Mesendoderm (in vitro differentiated cells): Measurements from ENCODE around the gene GNPDA1.

Experiments
- DNase-seq: peaks from one replicate; pipeline ENCODE4 v3.0.0; 2013
- H2AK5ac ChIP-seq: 2 replicates; pipeline ENCODE4 v1.6.1; 2013; ENCODE audit warnings: low read length, inconsistent platforms
- H2BK120ac ChIP-seq: 2 replicates; pipeline ENCODE4 v1.6.1; 2013; ENCODE audit warnings: low read depth, mild to moderate bottlenecking, low read length, moderate library complexity, mixed read lengths
- H2BK15ac ChIP-seq: replicated peaks from 2 replicates; pipeline ENCODE4 v1.6.1; 2013; ENCODE audit warnings: low read depth, mild to moderate bottlenecking, moderate library complexity
- H2BK5ac ChIP-seq: 2 replicates; pipeline ENCODE4 v1.6.1; 2013; ENCODE audit warnings: low read length, inconsistent platforms
- H3K18ac ChIP-seq: 2 replicates; pipeline ENCODE4 v1.6.1; 2013; ENCODE audit warnings: mild to moderate bottlenecking, low read length, mixed read lengths
- H3K23ac ChIP-seq: one replicate; pipeline ENCODE4 v1.6.1; 2013; ENCODE audit warnings: low read length
- H3K27ac ChIP-seq: 2 replicates; pipeline ENCODE4 v1.5.1; 2013; ENCODE audit warnings: low read depth, mild to moderate bottlenecking, inconsistent platforms, low read length, moderate library complexity
- H3K27me3 ChIP-seq: 2 replicates; pipeline ENCODE4 v1.6.1; 2013; ENCODE audit warnings: low read length, control low read depth, mild to moderate bottlenecking, inconsistent platforms; ENCODE audit not compliant: insufficient read depth, poor library complexity
- H3K36me3 ChIP-seq: 2 replicates; pipeline ENCODE4 v1.6.1; 2013; ENCODE audit warnings: low read length, inconsistent platforms; ENCODE audit not compliant: control insufficient read depth, insufficient read depth
- H3K4ac ChIP-seq: one replicate; pipeline ENCODE4 v1.6.1; 2013; ENCODE audit warnings: low read depth, mild to moderate bottlenecking, low read length, moderate library complexity
- H3K4me1 ChIP-seq: 2 replicates; pipeline ENCODE4 v1.6.1; 2013; ENCODE audit warnings: low read depth, low read length, inconsistent platforms; ENCODE audit not compliant: control insufficient read depth
- H3K4me2 ChIP-seq: 2 replicates; pipeline ENCODE4 v1.6.1; 2013; ENCODE audit warnings: low read length
- H3K4me3 ChIP-seq: 2 replicates; pipeline ENCODE4 v1.5.1; 2013; ENCODE audit warnings: mild to moderate bottlenecking, low read length
- H3K56ac ChIP-seq: one replicate; pipeline ENCODE4 v1.6.1; 2013; ENCODE audit warnings: low read length
- H3K79me1 ChIP-seq: 2 replicates; pipeline ENCODE4 v1.6.1; 2013; ENCODE audit warnings: low read length, inconsistent platforms
- H3K79me2 ChIP-seq: 2 replicates; pipeline ENCODE4 v1.6.1; 2013; ENCODE audit warnings: mild to moderate bottlenecking, low read length; ENCODE audit not compliant: control insufficient read depth, insufficient read depth
- H3K9ac ChIP-seq: 2 replicates; pipeline ENCODE4 v1.6.1; 2013; ENCODE audit warnings: low read length, inconsistent platforms
- H4K5ac ChIP-seq: one replicate; pipeline ENCODE4 v1.6.1; 2013; ENCODE audit warnings: low read length
- H4K8ac ChIP-seq: one replicate; pipeline ENCODE4 v1.6.1; 2013; ENCODE audit warnings: low read depth, mild to moderate bottlenecking, control low read depth, low read length, moderate library complexity
- WGBS: extraction: QIAGEN DNeasy Blood & Tissue Kit; methylation state at CpG from one replicate; pipeline ENCODE4 v1.1.7; 2013; ENCODE audit warnings: low lambda C conversion rate, missing lambda C conversion rate; ENCODE audit not compliant: insufficient coverage; ENCODE audit errors: extremely low coverage; 5-methylcytosine and 5-hydroxymethylcytosine counted together

Gene GNPDA1

GRCh38 chr5:141958113-141958512 lies 54.7 kb downstream of the GNPDA1 start, which contains the start of gene PCDH12:
Gene PCDH12, minus strand, starts transcription at chr5:141958202. Its CDS starts 351 bp downstream, at chr5:141957851.
- Histone ChIP-seq H3K9ac (no peak within 1 kb of the TSS), H2BK120ac (no peak within 1 kb of the TSS), H2BK5ac (no peak within 1 kb of the TSS), H4K8ac (no peak within 1 kb of the TSS), H3K23ac (peak within 1 kb of the TSS; percentile 16), H3K4me3 (no peak within 1 kb of the TSS), H3K27ac (no peak within 1 kb of the TSS), H4K5ac (no peak within 1 kb of the TSS), H3K27me3 (no peaks in the 10 kb centered on the region), H3K56ac (peak within 1 kb of the TSS; percentile 12), H2AK5ac (no peak within 1 kb of the TSS), H3K79me2 (no peaks in the 10 kb centered on the region), H3K4me1 (no peaks in the 10 kb centered on the region), H3K79me1 (no peaks in the 10 kb centered on the region), H3K4me2 (no peak within 1 kb of the TSS), H3K36me3 (no peaks in the 10 kb centered on the region), H2BK15ac (no peak within 1 kb of the TSS), H3K4ac (no peak within 1 kb of the TSS), H3K18ac (no peak within 1 kb of the TSS)
- WGBS, result no CpG with 5 or more reads among the region's 7 CpGs
- peak; percentile 67 for DNase-seq

DNA sequence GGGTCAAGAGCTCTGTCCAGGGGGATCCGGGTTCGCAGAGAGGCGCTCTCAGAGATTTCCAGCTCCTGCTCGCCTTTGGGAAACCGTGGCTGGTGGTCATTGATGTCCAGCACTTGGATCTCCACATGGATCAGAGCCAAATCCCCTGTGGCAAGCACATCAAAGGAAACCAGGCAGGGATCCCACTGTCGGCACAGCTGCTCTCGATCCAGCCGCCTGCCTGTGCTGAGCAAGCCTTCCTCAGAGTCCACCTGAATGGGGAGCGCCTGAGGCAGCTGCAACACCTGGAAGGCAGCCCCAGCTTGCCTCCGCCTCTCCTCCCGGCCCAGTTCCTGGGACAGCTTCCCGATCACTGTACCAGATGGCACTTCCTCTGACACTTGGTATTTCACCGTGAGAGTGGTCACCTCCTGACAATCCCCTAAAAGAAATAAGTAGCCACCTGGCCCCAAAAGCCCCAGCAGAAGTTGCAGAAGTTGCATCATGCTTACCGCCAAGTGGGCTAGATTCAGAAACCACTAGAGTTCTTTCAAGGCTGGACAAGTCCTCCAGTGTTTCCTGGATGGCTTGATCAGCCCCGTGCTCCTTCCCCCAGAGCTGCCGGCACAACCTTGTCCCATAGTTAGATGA lies 55.3 kb downstream of the GNPDA1 start:
- H4K5ac ChIP-seq, result no peak overlapping the region
- DNase-seq, result no peak
- H3K27ac ChIP-seq, result no peak overlapping the region
- no CpG with 5 or more reads among the region's 16 CpGs for WGBS
- no peak overlapping the region for H2AK5ac ChIP-seq
- H3K79me2 ChIP-seq, result no peaks in the 10 kb centered on the region
- no peak overlapping the region for H3K4me3 ChIP-seq
- no peak overlapping the region for H3K4ac ChIP-seq
- H3K4me2 ChIP-seq, result no peak overlapping the region
- H2BK5ac ChIP-seq, result no peak overlapping the region
- peak overlapping the region; percentile 12 for H3K56ac ChIP-seq
- H2BK15ac ChIP-seq, result no peak overlapping the region
- H3K79me1 ChIP-seq, result no peaks in the 10 kb centered on the region
- peak overlapping the region; percentile 16 for H3K23ac ChIP-seq
- no peak overlapping the region for H4K8ac ChIP-seq
- no peak overlapping the region for H2BK120ac ChIP-seq
- H3K4me1 ChIP-seq, result no peaks in the 10 kb centered on the region
- no peaks in the 10 kb centered on the region for H3K27me3 ChIP-seq
- no peak overlapping the region for H3K18ac ChIP-seq
- no peak overlapping the region for H3K9ac ChIP-seq
- H3K36me3 ChIP-seq, result no peaks in the 10 kb centered on the region

GRCh38 chr5:141954194-141954593 lies 58.6 kb downstream of the GNPDA1 start:
- H3K9ac ChIP-seq, result no peak overlapping the region
- no peak overlapping the region for H3K4me3 ChIP-seq
- H3K56ac ChIP-seq, result no peak overlapping the region
- no peak overlapping the region for H2AK5ac ChIP-seq
- H3K27me3 ChIP-seq, result no peaks in the 10 kb centered on the region
- no peak overlapping the region for H2BK15ac ChIP-seq
- DNase-seq, result no peak
- H3K79me1 ChIP-seq, result no peaks in the 10 kb centered on the region
- H3K18ac ChIP-seq, result no peak overlapping the region
- no CpG with 5 or more reads among the region's 2 CpGs for WGBS
- no peak overlapping the region for H3K4ac ChIP-seq
- no peaks in the 10 kb centered on the region for H3K79me2 ChIP-seq
- no peak overlapping the region for H4K8ac ChIP-seq
- no peaks in the 10 kb centered on the region for H3K36me3 ChIP-seq
- H2BK120ac ChIP-seq, result no peak overlapping the region
- H3K4me1 ChIP-seq, result no peaks in the 10 kb centered on the region
- H3K27ac ChIP-seq, result no peak overlapping the region
- H3K4me2 ChIP-seq, result no peak overlapping the region
- H3K23ac ChIP-seq, result no peak overlapping the region
- no peak overlapping the region for H4K5ac ChIP-seq
- H2BK5ac ChIP-seq, result no peak overlapping the region

GRCh38 chr5:141952020-141952419 lies 60.8 kb downstream of the GNPDA1 start:
- H3K36me3 ChIP-seq, result no peaks in the 10 kb centered on the region
- H3K4me2 ChIP-seq, result no peak overlapping the region
- no peak overlapping the region for H2BK5ac ChIP-seq

GRCh38 chr5:141951332-141951781 lies 61.5 kb downstream of the GNPDA1 start:
- no peak overlapping the region for H3K4me2 ChIP-seq
- DNase-seq, result peak; percentile 79
- no CpG with 5 or more reads among the region's 9 CpGs for WGBS

More at GRCh38 chr5:141952020-141952419, 60.8 kb downstream of the GNPDA1 start:
- no peak for DNase-seq
- Histone ChIP-seq H2AK5ac (no peak overlapping the region), H3K23ac (no peak overlapping the region), H4K8ac (no peak overlapping the region), H3K4me1 (no peaks in the 10 kb centered on the region), H3K79me1 (no peaks in the 10 kb centered on the region), H2BK120ac (no peak overlapping the region), H3K27ac (no peak overlapping the region), H3K9ac (no peak overlapping the region), H3K27me3 (no peaks in the 10 kb centered on the region), H4K5ac (no peak overlapping the region), H2BK15ac (no peak overlapping the region), H3K18ac (no peak overlapping the region), H3K79me2 (no peaks in the 10 kb centered on the region), H3K4ac (no peak overlapping the region), H3K4me3 (no peak overlapping the region), H3K56ac (no peak overlapping the region)
- WGBS, result no CpG with 5 or more reads among the region's 2 CpGs

More at GRCh38 chr5:141951332-141951781, 61.5 kb downstream of the GNPDA1 start:
- no peak overlapping the region for H2BK15ac ChIP-seq
- no peaks in the 10 kb centered on the region for H3K36me3 ChIP-seq
- no peaks in the 10 kb centered on the region for H3K79me1 ChIP-seq
- no peaks in the 10 kb centered on the region for H3K79me2 ChIP-seq
- H3K9ac ChIP-seq, result no peak overlapping the region
- no peak overlapping the region for H4K8ac ChIP-seq
- H3K4me3 ChIP-seq, result no peak overlapping the region
- no peak overlapping the region for H3K18ac ChIP-seq
- H3K4ac ChIP-seq, result no peak overlapping the region
- H2BK120ac ChIP-seq, result no peak overlapping the region
- no peak overlapping the region for H2BK5ac ChIP-seq
- no peaks in the 10 kb centered on the region for H3K27me3 ChIP-seq
- no peak overlapping the region for H2AK5ac ChIP-seq
- H3K56ac ChIP-seq, result no peak overlapping the region
- H3K23ac ChIP-seq, result no peak overlapping the region
- no peak overlapping the region for H3K27ac ChIP-seq
- H3K4me1 ChIP-seq, result no peaks in the 10 kb centered on the region
- H4K5ac ChIP-seq, result no peak overlapping the region
